Fibroblast of pulmonary artery (primary cell): ENCODE measurements around the gene NPR1.
"Not testable (repeated sequence)": the region's sequence is repeated elsewhere in the genome, so short reads cannot be mapped to it uniquely, and the experiment has no call there.

Experiments used
- DNase-seq: peaks from one replicate; pipeline ENCODE4 v3.0.0-alpha.2; 2010; ENCODE audit warnings: low read depth
- H3K4me3 ChIP-seq: replicated peaks from 2 replicates; pipeline ENCODE4 v1.5.1; 2011; ENCODE audit warnings: low read depth, mild to moderate bottlenecking, control low read depth, low read length, moderate library complexity
- CTCF ChIP-seq: IDR thresholded peaks from 2 replicates; pipeline ENCODE4 v1.5.1; 2011; ENCODE audit warnings: mild to moderate bottlenecking, control low read depth, low read length, inconsistent platforms; ENCODE audit errors: missing control alignments

Gene NPR1

DNA sequence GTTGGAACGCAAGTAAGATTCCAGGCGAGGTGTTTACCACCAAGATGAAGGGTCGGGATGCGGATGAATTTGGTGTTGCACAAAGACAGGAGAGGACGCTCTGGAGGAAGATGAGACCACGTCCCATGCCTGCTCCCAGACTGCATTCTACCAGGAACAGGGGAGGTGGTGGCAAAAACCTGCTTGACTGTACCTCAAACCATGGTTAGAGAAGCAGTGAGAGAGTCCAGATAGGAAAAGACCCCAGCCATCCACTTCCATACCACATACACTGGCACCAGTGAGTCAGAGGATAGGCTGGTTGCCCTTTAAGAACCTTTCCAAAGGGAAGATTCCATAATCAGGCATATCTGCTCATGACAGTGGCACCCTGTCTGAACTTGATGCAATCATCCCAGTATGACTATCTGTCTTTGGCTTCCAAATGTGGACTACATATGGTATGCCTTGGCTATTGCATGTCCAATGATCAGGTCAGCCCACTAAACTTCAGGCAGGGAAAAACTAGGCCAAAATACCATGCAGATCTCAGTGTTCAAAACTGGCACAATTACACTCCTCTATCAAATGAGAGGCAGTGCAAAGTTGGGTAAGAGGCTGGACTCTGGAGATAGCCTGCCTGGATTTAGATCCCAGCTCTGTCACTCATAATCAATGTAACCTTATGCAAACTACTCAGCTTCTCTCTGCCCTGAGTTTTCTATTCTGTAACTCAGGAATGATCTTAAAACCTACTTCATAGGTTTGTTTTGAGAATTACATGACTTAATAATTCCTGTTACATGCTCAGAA is 20.6 kb downstream of the NPR1 start:
- no peak overlapping the region for H3K4me3 ChIP-seq
- DNase-seq: peak; percentile 35
- no peak for TF ChIP-seq CTCF

GRCh38 chr1:153699768-153700167 is 21.3 kb downstream of the NPR1 start:
- no peak for TF ChIP-seq CTCF
- no peak overlapping the region for H3K4me3 ChIP-seq
- no peak for DNase-seq

DNA sequence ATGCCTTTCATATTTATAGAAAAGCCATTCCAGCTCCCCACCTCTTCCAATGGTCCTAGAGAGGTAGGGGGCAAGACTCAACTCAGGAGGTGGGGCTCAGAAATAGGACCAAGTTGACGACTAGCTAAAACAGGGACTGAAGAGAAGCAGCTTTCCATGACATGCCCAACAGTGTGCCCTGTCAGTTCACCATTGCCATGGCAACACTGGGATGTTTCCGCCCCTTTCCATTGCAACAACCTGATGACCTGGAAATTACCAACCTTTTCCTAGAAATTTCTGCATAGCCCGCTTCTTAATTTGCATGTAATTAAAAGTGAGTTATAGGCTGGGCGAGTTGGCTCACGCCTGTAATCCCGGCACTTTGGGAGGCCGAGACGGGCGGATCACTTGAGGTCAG is 27.0 kb downstream of the NPR1 start:
- H3K4me3 ChIP-seq: no peak overlapping the region
- DNase-seq: no peak
- TF ChIP-seq CTCF: no peak

DNA sequence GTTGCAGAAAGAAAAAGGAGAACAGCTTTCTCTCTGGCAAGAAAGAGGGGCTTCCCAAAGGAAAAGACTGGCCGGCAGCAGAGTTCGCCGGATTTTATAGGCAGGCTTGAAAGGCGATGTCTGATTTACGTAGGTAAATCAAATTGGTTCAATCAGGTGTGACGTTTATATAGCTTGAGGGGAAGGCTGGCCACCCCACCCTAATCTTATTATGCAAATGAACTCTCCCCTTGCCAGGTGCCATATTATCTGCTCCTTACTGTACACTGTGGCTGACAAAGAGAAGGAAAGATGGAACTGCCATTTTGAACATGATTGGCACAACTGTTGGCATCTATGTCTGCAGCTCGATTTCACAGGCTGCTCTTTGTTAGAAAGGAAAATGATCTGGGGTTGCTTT is 32.5 kb downstream of the NPR1 start:
- H3K4me3 ChIP-seq: no peak overlapping the region

GRCh38 chr1:153716211-153716610 is 37.7 kb downstream of the NPR1 start:
- H3K4me3 ChIP-seq, DNase-seq: not testable (repeated sequence)

More for the DNA sequence above, 32.5 kb downstream of the NPR1 start:
- no peak for TF ChIP-seq CTCF
- no peak for DNase-seq

GRCh38 chr1:153717330-153717729 is 38.8 kb downstream of the NPR1 start:
- DNase-seq: no peak

GRCh38 chr1:153723687-153724086 is 45.2 kb downstream of the NPR1 start:
- no peak for DNase-seq
- no peak overlapping the region for H3K4me3 ChIP-seq
- TF ChIP-seq CTCF: no peak

More at GRCh38 chr1:153717330-153717729, 38.8 kb downstream of the NPR1 start:
- TF ChIP-seq CTCF: no peak
- H3K4me3 ChIP-seq: no peak overlapping the region

DNA sequence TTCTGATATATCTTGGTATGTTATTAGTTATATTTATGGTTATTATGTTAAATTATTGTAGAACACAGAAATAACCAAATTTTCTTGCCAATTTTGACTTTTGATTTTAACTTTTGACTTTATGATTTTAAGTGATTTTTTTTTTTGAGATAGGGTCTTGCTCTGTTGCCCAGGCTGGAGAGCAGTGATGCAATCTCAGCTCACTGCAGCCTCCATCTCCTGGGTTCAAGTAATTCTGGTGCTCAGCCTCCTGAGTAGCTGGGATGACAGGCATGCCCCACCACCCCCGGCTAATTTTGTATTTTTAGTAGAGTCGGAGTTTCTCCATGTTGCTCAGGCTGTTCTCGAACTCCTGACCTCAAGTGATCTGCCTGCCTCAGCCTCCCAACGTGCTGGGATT is 46.1 kb downstream of the NPR1 start:
- H3K4me3 ChIP-seq, DNase-seq: not testable (repeated sequence)
